Neuron (in vitro differentiated cells): ENCODE results near the gene MARCHF3.
"Not testable (repeated sequence)": the region's sequence is repeated elsewhere in the genome, so short reads cannot be mapped to it uniquely, and the experiment has no call there.

Source experiments
- H2AFZ ChIP-seq: one replicate; pipeline ENCODE4 v1.6.1; 2013; ENCODE audit warnings: low read depth, mild to moderate bottlenecking, inconsistent platforms, low read length, moderate library complexity
- H3K27me3 ChIP-seq: one replicate; pipeline ENCODE4 v1.6.1; 2013; ENCODE audit warnings: low read length; ENCODE audit not compliant: insufficient read depth
- H3K36me3 ChIP-seq: one replicate; pipeline ENCODE4 v1.6.1; 2013; ENCODE audit warnings: low read length; ENCODE audit not compliant: insufficient read depth
- H3K4me1 ChIP-seq: one replicate; pipeline ENCODE4 v1.6.1; 2013; ENCODE audit warnings: low read length; ENCODE audit not compliant: insufficient read depth
- H3K4me3 ChIP-seq: 2 replicates; pipeline ENCODE4 v1.5.1; 2013; ENCODE audit warnings: mild to moderate bottlenecking, low read length, moderate library complexity
- H3K9me3 ChIP-seq: one replicate; pipeline ENCODE4 v1.6.1; 2013; ENCODE audit warnings: low read length

MARCHF3 gene

DNA sequence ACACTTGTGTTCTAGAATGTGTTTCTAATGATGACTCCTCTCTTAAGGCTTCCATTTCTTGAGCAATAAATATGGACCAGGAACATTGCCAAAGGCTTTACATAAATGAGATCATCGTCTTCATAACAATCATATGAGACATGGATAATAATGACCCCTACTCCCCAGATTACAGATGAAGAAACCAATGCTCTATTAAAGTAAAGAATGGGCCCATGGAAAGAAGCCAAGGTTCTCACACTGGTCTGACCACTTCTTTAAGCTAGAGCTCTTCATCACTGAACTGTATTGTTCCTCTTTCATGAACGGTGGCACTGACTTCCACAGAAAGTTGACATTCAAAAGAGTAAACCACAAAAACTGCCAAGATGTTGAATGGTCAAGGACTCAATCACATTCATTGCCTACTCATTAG is 65.3 kb downstream of the MARCHF3 start:
- H3K4me3 ChIP-seq = no peak overlapping the region
- no peaks in the 10 kb centered on the region for H3K27me3 ChIP-seq
- no peak overlapping the region for H2AFZ ChIP-seq
- H3K9me3 ChIP-seq = no peaks in the 10 kb centered on the region
- H3K4me1 ChIP-seq = no peaks in the 10 kb centered on the region
- no peaks in the 10 kb centered on the region for H3K36me3 ChIP-seq

DNA sequence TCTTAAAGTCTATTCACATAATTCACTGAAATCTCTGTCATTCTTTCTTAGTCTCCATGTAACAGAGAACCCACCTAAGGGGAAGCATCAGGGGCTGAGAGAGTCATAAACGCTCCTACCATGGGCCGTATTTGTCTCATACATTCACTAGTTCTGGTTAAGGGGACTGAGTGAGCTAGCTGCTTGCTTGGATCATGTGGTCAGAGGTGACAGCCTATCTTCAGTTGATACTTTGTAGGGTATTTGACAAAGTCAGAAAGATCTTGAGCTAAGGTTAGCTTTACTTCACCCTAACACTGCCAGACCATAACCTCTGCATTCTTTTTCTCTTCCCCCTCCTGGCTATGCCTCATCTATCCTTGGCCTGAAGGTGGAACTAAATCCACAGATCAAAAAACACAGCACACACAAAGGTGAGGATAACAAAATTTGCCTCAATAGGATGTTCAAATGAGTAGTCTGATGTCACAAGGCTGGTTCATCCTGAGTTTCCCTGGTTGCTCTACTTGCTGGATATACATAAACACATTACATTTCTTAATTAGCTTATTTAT is 66.5 kb downstream of the MARCHF3 start:
- Histone ChIP-seq H2AFZ (no peak overlapping the region), H3K4me3 (no peak overlapping the region), H3K36me3 (no peaks in the 10 kb centered on the region)

DNA sequence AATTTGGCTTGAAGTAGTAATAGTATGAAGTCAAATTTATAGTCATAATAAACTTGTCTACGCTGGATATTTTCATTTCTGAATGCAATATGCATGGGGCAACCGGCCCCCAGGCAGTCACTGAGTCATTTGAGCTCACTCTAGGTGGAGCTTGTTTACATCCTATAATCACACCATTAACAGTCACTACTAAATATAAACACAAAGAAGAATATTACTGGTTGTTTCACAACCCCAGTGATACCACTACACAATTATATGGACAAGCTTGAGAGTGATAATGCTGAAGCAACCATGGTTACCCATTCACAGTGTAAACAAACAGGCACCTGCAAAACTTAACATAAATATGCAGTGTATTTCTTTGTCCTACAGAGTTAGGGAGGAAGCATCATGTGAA is 68.7 kb downstream of the MARCHF3 start:
- H3K9me3 ChIP-seq = no peaks in the 10 kb centered on the region
- no peaks in the 10 kb centered on the region for H3K36me3 ChIP-seq
- no peak overlapping the region for H2AFZ ChIP-seq
- H3K4me1 ChIP-seq = no peaks in the 10 kb centered on the region
- no peak overlapping the region for H3K4me3 ChIP-seq
- no peaks in the 10 kb centered on the region for H3K27me3 ChIP-seq

More for the DNA sequence above, 66.5 kb downstream of the MARCHF3 start:
- Histone ChIP-seq H3K4me1 (no peaks in the 10 kb centered on the region), H3K27me3 (no peaks in the 10 kb centered on the region), H3K9me3 (no peaks in the 10 kb centered on the region)

DNA sequence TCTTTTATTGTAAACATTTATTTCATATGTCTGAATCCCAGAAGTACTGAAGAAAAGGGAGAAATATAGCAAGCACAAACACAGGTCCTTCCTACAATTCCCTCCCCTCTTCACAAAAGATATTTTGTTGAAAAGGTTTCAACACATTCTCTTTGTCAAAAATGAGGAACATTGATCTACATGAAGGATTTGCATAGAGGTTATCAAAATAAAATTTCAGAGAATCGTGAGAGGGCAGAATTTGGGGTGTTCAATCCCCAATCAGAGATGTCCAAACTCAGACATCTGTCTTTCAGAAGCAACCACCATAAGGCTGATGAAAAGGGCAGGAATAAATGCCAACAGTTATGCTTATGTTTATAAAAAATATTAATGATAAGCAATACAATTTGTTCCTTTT is 69.2 kb downstream of the MARCHF3 start:
- no peaks in the 10 kb centered on the region for H3K36me3 ChIP-seq
- no peaks in the 10 kb centered on the region for H3K27me3 ChIP-seq
- no peak overlapping the region for H3K4me3 ChIP-seq
- no peaks in the 10 kb centered on the region for H3K9me3 ChIP-seq
- no peaks in the 10 kb centered on the region for H3K4me1 ChIP-seq
- no peak overlapping the region for H2AFZ ChIP-seq

DNA sequence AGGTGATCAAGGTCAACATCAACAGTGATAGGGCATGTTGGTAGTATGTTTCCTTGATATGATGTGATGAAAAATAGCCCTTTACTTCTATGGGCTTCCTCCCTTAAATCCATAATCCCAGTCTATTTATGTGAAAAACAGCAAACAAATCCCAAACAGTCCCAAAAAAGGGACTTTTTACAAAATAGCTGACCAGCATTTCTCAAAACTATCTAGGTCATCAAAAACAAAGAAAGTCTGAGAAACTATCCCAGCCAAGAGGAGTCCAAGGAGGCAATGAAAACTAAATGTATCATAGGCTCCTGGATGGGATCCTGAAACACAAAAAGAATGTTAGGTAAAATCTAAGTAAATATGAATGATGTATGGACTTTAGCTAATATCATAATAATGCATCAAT is 71.2 kb downstream of the MARCHF3 start:
- Histone ChIP-seq H3K27me3 (no peaks in the 10 kb centered on the region), H3K4me1 (no peaks in the 10 kb centered on the region), H2AFZ (no peak overlapping the region), H3K9me3 (no peaks in the 10 kb centered on the region), H3K36me3 (no peaks in the 10 kb centered on the region), H3K4me3 (no peak overlapping the region)

DNA sequence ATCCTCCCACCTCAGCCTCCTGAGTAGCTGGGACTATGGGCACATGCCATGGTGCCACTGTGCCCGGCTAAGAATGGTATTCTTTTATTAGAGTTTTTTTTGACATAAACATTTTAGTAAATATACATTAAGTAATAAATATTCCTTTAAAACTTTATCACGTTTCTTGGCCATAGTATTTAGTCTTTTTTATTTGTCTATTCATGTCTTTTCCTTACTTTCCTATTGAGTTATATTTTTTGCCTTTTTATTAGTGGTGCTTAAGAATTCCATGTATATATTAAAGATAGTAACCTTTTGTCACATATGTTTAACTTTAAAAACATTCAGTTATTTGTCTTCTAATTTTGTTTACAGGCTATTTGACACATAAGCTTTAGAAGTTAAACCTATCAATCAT is 73.4 kb downstream of the MARCHF3 start:
- H3K4me3 ChIP-seq = no peak overlapping the region
- H3K9me3 ChIP-seq = no peaks in the 10 kb centered on the region
- H3K27me3 ChIP-seq = no peaks in the 10 kb centered on the region
- H3K36me3 ChIP-seq = no peaks in the 10 kb centered on the region
- H2AFZ ChIP-seq = no peak overlapping the region
- H3K4me1 ChIP-seq = no peaks in the 10 kb centered on the region

DNA sequence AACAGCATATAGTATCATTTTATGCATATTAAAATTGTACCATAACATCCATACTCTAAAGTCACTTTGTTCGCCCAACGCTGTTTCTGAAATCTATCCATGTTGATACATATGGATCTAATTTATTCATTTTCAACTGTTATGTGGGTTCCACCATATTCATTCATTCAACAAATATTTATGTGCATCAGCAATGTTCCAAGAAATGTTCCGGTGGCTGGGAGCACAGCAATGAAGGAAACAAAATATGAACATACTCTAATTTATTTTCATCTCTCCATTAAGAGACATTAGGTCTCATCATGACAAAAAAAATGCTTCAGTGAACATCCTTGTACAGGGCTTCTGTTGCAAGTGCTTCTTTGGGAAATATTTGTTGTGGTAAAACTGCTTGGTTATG is 75.4 kb downstream of the MARCHF3 start:
- no peak overlapping the region for H3K4me3 ChIP-seq
- H3K4me1 ChIP-seq = no peaks in the 10 kb centered on the region
- no peak overlapping the region for H2AFZ ChIP-seq
- H3K27me3 ChIP-seq = no peaks in the 10 kb centered on the region
- no peaks in the 10 kb centered on the region for H3K36me3 ChIP-seq
- no peaks in the 10 kb centered on the region for H3K9me3 ChIP-seq

DNA sequence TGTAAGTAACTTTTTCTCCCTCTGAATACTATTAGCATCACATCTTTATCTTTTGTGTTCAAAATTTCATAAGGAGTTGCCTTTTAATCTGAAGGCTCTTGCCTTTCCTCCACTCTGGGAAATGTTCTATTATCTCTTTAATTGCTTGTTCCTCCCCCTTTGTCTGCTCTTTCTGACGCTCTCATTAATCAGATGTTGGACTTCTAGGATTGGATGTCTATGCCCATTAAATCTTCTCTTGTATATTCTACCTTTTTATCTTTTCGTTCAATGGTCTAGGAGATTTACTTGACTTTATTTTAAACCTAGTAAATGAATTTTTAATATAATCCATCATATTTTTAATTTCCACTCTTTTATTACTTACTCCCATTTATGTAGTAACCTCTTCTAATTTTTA is 76.7 kb downstream of the MARCHF3 start:
- H3K27me3 ChIP-seq = no peaks in the 10 kb centered on the region
- no peaks in the 10 kb centered on the region for H3K36me3 ChIP-seq
- H3K4me3 ChIP-seq = no peak overlapping the region
- no peaks in the 10 kb centered on the region for H3K4me1 ChIP-seq
- H2AFZ ChIP-seq = no peak overlapping the region
- H3K9me3 ChIP-seq = no peaks in the 10 kb centered on the region

DNA sequence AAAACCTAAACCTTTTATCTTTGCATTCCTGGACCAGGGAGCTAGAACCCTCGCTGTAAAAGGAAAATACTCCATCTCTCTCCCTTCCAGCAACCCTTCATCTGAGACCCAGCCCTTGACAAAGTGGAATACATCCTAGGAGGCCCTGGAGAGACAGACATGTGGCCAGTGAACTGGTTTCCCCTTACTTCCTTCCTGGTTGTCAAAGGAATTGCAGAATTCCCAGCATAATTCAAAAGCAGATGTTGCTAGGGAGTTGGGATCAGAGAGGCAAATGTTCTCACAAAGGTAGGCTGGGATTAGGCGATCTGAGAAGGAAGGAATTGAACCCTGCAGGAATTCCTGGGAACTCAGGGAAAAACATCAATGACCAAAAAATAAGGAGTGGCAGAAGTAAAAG is 80.9 kb downstream of the MARCHF3 start:
- no peaks in the 10 kb centered on the region for H3K9me3 ChIP-seq

DNA sequence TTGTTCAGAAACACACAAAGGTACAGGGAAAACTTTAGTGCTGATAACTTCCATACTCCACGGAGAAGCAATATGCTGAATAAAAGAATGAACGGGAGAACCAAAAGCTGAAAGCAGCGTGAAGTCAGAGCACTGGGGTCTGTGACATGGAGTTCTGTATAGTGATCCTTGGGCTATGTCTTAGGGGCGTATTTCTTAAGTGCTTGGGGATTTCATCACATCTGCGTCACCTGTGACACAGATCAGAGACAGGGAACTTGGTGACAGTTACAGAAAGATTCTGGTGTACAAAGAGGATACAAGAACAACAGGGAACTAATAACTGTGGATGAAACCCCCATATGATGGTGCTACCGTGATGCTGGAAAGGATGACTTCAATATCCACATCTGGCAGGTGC is 81.9 kb downstream of the MARCHF3 start:
- H3K9me3 ChIP-seq = no peaks in the 10 kb centered on the region
- H3K4me3 ChIP-seq = no peak overlapping the region
- no peaks in the 10 kb centered on the region for H3K36me3 ChIP-seq
- H2AFZ ChIP-seq = no peak overlapping the region
- H3K27me3 ChIP-seq = no peaks in the 10 kb centered on the region
- H3K4me1 ChIP-seq = no peaks in the 10 kb centered on the region

More for the DNA sequence above, 80.9 kb downstream of the MARCHF3 start:
- no peaks in the 10 kb centered on the region for H3K36me3 ChIP-seq
- no peak overlapping the region for H2AFZ ChIP-seq
- H3K27me3 ChIP-seq = no peaks in the 10 kb centered on the region
- no peak overlapping the region for H3K4me3 ChIP-seq
- no peaks in the 10 kb centered on the region for H3K4me1 ChIP-seq

DNA sequence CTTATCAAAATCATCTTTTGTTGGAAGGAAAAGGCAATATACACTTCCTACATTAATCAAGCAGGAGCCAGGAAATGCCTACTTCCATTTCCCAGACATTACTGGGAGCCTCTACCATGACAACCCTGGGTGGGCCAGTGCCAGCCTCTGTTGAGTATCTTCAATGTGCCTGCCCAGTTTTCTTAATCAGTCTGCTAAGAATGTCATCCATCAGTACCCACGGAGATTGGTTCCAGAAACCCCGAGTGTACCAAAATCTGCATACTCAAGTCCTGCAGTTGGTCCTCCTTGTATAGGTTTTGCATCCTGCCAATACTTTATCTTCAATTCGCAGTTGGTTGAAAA is 82.4 kb downstream of the MARCHF3 start:
- Histone ChIP-seq H2AFZ (no peak overlapping the region), H3K36me3 (no peaks in the 10 kb centered on the region), H3K27me3 (no peaks in the 10 kb centered on the region), H3K9me3 (no peaks in the 10 kb centered on the region), H3K4me1 (no peaks in the 10 kb centered on the region), H3K4me3 (no peak overlapping the region)

DNA sequence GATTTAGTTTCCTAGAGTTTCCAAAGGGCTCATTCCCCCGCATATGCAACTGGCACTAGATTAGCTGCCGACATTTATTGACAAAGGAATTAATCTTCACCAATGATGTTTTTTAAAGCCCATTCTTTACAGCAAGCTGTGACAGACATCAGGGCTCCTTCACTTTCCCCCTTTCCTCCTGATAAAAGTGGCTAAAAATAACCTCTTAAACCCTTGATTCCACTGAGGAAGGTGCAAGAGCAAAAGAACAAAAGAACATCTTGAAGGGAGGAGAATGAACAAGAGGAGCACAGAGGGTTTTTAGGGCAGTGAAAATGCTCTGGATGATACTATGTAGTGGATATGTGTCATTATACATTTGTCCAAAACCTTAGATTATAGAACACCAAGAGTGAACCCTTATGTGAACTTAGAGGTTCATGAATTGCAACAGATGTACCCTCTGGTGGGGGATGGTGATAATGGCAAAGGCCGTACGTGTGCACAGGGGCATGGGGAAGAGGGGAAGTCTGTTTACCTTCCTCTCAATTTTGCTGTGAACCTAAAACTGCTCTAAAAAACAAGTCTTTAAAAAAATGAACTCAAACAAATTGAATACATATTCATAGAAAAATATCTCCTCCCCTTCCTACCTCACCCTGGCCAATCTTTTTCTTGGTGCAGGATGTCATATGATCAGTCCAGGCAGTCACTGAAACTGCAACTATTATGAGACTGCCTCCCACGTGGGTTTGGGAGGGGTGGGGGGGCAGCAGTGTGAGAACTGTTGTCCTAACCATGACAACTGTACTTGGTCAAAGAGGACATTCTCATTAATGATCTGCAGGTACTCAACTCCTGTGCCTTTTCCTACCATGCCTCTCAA is 83.0 kb downstream of the MARCHF3 start:
- Histone ChIP-seq H3K4me1 (no peaks in the 10 kb centered on the region), H3K4me3 (no peak overlapping the region)

DNA sequence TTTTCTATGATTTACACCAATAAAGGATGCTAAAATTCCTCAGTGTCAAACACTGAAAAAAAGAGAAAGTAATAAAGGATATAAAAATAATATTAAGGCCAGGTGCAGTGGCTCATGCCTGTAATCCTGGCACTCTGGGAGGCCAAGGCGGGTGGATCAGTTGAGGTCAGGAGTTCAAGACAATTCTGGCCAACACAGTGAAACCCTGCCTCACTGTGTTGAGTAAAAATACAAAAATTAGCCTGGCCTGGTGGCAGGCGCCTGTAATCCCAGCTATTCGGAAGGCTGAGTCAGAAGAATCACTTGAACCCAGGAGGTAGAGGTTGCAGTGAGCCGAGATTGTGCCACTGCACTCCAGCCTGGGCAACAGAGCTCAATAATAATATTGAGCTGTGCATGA is 87.5 kb downstream of the MARCHF3 start:
- H3K36me3 ChIP-seq, H2AFZ ChIP-seq, H3K27me3 ChIP-seq, H3K9me3 ChIP-seq, H3K4me1 ChIP-seq, H3K4me3 ChIP-seq: not testable (repeated sequence)

More for the DNA sequence above, 83.0 kb downstream of the MARCHF3 start:
- Histone ChIP-seq H3K36me3 (no peaks in the 10 kb centered on the region), H3K9me3 (no peaks in the 10 kb centered on the region), H3K27me3 (no peaks in the 10 kb centered on the region), H2AFZ (no peak overlapping the region)

DNA sequence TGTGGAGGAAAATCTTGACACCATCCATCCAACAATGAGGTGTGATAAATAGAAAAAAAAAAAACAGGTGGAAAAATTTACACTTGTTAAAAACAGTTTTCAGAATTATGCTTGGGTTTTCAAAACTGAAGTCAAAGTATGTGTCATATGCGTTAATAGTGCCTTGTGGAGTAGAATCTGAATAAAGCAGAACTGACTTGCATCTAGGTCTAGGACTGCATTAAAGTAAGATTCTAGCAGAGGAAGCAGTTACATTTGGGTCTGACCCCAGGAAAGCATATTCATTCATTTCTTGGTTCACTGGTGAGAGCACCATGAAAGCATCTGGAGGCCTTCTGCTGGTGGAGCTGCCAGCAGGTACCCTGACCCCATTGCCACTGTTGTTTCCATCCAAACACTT is 89.0 kb downstream of the MARCHF3 start:
- Histone ChIP-seq H3K4me3 (no peak overlapping the region), H3K27me3 (no peaks in the 10 kb centered on the region), H3K36me3 (no peaks in the 10 kb centered on the region), H3K9me3 (no peaks in the 10 kb centered on the region), H3K4me1 (no peaks in the 10 kb centered on the region), H2AFZ (no peak overlapping the region)
